ENCODE measurements around the gene POLR3K.
A peak's percentile ranks its signal among the peaks of the same experiment; 100 is the strongest.

POLR3K gene

DNA sequence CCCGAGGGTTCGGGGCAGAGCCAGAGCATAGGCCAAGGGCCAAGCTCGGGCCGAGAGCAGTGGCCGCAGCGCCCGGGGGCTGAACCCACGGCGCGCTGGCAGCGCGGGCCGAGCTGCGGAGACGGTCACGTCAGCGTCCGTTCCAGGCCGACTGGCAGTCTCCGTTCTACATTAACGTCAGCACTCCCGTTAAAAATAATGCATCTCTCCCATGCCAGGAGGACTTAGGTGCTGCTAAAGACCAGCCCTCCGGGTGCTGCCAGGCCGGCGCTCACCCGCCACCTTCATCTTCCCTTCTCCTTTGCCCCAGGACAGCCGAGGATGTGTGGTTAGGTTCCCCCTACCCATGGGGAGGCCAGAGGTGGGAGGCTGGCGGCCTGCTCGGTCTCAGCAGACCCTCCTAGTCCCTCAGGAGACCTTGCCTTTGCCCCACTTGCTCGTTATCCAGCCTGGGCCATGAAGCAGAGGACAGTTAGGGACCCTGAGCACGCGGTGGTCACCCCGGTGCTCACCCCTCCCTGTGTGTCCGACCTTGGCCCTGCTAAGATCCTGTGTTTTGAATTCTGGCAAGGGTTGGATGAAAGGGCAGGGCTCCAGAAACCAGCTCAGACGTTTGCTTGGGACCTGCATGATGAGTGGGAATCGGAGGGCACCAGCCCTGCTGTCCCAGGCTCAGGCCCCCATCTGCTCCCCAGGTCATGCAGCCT lies 25.2 kb upstream of the POLR3K start:
- no peak for DNase-seq

DNA sequence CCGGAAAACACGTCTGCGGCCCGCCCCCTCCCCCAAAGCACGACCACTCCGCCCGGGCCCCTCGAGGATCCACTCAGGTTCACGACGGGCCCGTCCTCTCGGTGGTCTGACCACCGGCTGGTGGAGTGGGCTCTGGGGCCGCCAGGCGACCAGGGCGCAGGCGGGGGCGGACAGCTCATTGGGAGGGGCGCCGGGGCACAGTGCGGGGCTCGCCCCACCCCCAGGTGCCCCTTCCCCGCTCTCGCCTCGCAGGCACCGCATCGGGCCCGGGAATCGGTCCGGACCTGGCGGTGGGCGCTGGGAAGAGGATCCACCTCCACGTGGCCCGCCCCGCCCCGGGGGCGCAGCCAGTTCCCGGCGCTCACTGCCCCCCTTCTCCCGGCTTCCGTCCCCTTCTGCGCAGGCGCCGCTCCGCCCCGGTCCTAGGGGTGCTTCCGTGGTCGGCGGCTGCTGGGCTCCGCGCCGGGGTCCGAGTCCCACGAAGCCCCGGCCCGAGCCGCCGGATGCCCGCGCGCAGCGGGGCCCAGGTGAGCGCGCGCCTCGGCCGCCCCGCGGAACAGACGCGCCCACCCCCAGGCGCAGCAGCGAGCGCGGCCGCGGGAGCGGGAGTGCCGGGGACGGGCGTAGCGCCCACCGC lies 24.5 kb upstream of the POLR3K start, which contains the start of gene MPG:
MPG (plus strand) TSS at position 419 of the 637 bp plus-strand sequence; CDS start at position 504, 85 bp downstream.
- DNase-seq, result peak; percentile 89 to 91

DNA sequence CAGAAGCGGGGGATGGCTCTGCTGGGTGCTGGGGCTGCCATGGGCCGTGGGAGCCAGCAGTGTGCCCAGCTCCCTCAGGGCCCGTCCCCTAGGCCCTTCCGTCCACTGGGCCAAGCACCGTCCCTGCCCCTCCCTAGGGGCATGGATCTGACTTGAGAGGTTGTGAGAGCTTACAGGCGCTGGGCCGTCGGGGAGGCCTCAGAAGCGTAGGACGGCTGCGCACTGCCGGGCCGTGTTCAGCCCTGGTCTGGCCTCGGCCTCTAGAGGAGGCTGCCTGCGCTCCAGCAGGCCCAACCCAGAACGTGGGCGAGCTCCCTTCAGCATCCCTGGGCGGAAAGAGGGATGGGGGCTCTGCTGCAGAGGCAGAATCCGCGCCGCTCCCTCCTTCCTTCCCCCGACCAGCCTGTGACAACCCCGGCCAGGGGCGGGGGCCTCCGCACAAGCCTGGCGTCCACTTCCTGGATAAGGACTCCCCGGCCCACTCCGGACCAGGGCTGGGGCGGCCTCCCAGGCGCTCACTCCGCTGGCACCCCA lies 23.9 kb upstream of the POLR3K start:
- DNase-seq, result peak; percentile 65 to 71

- no peak for DNase-seq
These were observed 23.3 kb upstream of the POLR3K start for GRCh38 chr16:76535-77272.

DNA sequence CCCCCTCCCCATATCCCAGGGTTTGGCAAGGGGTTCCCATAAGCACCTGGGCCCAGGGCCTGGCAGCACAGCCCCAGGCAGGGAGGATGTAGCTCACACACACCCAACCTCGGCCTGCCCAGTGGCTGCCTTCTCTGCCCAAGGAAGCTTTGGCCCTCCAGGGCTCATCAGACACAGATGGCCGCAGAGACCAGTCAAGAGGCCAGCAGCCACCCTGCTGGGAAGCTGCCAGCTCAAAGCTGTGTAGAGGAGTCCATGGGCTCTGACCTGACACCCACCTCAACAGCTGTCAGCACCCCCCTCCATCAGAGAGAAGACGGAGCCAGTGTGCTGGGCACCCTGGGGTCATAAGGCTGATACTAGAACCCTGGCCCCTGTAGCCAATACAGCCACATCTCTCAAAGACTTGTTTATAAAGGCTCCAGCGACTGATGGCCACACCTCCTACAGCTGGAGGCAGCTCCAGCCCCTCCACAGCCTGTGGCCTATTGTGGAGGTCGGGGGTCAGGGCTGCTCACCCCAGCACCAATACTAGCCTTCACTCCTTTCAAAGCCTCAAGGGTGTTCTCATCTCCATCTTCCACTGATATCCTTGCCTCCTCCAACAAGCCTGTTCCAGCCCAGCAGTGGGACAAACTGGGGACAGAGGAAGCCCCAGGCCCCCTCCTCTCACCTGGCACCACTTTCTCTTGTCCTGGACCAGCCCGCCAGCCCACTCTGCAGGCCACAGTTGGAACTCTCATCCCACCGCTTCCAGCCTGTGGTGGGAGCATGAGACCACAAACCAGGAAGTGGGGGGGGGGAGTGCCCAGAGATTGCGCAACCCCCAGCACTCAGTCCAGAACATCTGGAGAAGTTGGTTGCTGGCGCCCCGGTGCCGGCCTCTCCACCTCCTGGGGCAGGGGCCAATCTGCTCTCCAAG lies 22.4 kb upstream of the POLR3K start:
- DNase-seq, result no peak

GRCh38 chr16:74747-75334 lies 21.4 kb upstream of the POLR3K start:
- DNase-seq, result no peak

DNA sequence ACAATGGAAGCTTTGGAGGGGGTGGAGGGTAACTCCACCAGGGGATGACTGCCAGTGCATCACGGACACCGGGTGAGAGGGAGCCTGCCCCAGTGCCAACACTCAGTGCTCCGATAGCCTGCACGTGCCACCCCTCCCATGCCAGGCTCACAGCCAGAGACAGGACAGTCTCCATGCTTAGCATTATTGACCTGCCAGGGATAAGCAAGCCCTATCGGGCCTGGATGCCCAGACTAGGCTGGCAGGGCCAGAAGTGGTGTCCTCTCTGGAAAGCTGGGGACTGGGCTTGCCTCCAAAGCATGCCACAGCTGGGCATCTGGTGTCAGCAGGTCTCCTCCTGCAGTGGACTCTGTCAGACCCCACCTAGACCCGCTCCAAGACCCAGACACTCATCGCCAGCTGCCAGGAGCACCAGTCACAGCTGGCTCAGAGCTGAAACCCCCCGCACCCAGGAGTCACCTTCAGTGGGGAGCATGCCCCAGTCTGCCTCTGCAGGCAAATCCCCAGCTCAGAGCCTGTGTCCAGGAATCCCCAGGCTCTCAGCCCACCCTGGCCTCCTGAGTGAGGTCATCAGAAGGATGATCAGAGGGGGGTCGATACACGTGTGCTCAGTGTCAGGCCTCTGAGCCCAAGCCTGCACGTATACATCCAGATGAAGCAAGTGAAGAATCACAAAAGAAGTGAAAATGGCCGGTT lies 20.8 kb upstream of the POLR3K start:
- no peak for DNase-seq

GRCh38 chr16:72561-73548 lies 19.4 kb upstream of the POLR3K start, which contains the start of gene RHBDF1:
TSS of gene RHBDF1 (minus strand) at chr16:72631. CDS start at chr16:65015, 7,616 bp downstream.
- peak in 1 of 2 experiments; percentile 42 for DNase-seq

DNA sequence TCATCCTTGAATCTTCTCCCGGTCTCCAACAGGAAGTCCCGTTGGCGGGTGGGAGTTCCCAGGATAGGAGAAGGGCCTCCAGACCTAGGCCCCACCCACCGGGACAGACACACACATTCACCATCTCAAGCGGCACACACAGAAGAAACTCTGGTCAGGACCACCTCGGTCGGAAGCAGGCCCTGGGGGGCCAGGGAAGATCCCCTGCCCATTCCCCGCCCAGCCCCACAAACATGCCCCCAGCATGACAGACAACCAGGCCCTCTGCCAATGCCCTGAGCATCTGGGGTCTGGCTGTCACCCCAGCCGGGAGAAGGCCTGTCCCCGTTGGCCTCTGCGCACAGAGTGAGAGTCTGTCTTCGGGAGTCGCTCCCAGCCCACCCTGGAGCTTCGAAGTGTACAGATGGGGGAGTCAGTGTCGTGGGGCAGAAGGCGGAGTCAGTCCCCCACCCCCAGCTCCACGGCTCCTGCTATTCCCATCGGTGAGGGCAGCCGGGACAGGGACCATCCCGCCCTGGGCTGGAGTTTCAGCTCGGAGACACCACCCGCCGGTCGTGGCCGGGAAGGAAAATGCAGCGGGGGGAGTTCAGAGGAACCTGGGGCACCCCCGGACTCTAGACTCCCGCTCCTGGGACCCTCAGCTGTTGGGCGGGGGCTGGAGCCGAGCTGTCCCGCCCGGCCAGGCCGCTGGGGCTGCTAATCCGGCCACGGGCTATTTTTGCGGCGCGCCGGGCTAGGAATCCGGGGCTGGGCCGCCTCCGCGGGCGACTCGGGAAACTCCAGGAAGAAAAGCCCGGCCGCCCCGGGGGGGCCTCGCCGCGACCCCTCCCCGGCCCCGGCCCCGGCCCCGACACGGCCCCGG lies 18.4 kb upstream of the POLR3K start:
- no peak for DNase-seq

GRCh38 chr16:71210-71539 lies 17.8 kb upstream of the POLR3K start:
- DNase-seq, result no peak

DNA sequence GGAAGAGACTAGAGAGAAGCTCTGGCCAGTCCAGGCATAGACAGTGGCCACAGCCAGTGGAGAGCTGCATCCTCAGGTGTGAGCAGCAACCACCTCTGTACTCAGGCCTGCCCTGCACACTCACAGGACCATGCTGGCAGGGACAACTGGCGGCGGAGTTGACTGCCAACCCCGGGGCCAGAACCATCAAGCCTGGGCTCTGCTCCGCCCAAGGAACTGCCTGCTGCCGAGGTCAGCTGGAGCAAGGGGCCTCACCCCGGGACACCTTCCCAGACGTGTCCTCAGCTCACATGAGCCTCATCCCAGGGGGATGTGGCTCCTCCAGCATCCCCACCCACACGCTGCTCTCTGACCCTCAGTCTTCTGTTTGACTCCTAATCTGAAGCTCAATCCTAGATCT lies 15.8 kb upstream of the POLR3K start:
- no peak for DNase-seq

DNA sequence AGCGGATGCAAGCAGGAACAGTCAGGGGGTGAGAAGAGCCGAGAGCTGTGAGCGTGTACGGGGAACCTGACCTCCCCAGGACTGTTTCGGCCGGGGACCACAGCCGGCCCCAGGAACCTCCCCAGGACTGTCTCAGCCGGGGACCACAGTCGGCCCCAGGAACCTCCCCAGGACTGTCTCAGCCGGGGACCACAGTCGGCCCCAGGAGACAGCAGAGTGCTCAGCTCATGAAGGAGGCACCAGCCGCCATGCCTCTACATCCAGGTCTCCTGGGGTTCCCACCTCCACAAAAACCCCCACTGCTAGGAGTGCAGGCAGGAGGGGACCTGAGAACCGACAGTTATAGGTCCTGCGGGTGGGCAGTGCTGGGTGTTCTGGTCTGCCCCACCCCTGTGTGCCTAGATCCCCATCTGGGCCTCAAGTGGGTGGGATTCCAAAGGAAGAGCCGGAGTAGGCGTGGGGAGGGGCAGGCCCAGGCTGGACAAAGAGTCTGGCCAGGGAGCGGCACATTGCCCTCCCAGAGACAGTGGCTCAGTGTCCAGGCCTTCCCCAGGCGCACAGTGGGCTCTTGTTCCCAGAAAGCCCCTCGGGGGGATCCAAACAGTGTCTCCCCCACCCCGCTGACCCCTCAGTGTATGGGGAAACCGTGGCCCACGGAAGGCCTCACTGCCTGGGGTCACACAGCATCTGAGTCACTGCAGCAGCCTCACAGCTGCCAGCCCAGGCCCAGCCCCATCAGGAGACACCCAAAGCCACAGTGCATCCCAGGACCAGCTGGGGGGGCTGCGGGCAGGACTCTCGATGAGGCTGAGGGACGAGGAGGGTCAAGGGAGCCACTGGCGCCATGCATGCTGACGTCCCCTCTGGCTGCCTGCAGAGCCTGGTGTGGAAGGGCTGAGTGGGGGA lies 14.7 kb upstream of the POLR3K start:
- no peak for DNase-seq

DNA sequence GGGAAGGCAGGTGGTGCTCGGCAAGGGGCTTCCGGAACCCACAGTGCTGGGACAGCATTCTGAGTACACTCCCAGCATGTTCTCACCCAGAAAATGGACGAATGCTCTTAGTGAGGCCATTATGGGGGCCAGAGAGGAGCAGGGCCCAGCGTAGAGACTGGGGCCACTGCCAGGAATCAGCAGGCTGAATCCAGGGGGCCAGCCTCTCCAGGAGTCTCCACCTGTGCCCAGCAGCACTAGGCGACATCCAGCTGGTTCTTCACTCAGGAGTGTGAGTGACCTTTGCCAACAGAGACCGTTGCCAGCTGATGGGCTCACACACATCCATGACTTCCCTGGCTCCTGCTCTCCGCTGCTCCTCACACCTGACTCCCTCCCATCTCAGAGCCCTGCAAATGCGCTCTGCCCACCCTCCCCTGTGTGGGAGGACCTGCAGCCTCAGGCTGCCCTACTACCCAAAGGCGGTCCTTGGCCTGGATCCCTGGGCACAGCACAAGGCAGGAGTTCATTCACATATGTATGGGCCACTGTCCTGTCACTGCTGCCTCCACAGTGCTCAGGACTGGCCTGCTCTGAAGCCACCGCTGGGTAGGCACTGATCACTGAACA lies 13.9 kb upstream of the POLR3K start:
- DNase-seq, result no peak

- no peak for DNase-seq
These were observed 13.1 kb upstream of the POLR3K start for GRCh38 chr16:66309-67182.

- peak; percentile 95 to 96 for DNase-seq
These were observed 12.3 kb upstream of the POLR3K start for GRCh38 chr16:65745-66144.

- DNase-seq, result no peak
These were observed 11.5 kb upstream of the POLR3K start for GRCh38 chr16:64914-65255.
